CD4-positive, alpha-beta T cell (primary cell): Measurements from ENCODE around the gene FAAH2. TPM values are rescaled to one million over a fixed set of nuclear protein-coding genes. Genes with fewer than 3 reads are reported as not detected.
"Not testable (repeated sequence)": the region's sequence is repeated elsewhere in the genome, so short reads cannot be mapped to it uniquely, and the experiment has no call there.

ENCODE experiments used
- ATAC-seq: fragments of 200-7000 bp; cut with Tn5 transposase; one replicate; pipeline ENCODE4 v1.10.0; 2022; ENCODE audit warnings: mild to moderate bottlenecking; ENCODE audit not compliant: poor library complexity
- CTCF ChIA-PET: fragments of 350-600 bp; sonication (Branson Sonifier 250); formaldehyde crosslinking; loops from one replicate; lab custom pipeline; 2021; ENCODE audit warnings: antibody characterized with exemption, inconsistent platforms; lab: Charles Lee
- POLR2A ChIA-PET: fragments of 350-600 bp; sonication (Branson Sonifier 250); formaldehyde crosslinking; loops from one replicate; lab custom pipeline; 2021; ENCODE audit warnings: antibody characterized with exemption, inconsistent platforms; lab: Charles Lee
- DNase-seq, 14 experiments: peaks; one replicate each; pipeline ENCODE4 v3.0.0-alpha.2; 2013 to 2020; ENCODE audit warnings: mixed read lengths in 2 of 14
- H3K27ac ChIP-seq, 2 donors: one replicate each; pipeline versions ENCODE4 v1.5.1 to v1.7.0; 2013; ENCODE audit warnings: low read length in 2 of 2, low read depth in 1 of 2, mild to moderate bottlenecking in 1 of 2
- H3K27me3 ChIP-seq, 2 experiments: 1 replicate in 1 of 2; 2 replicates in 1 of 2; pipeline versions ENCODE4 v1.6.1 to v1.7.0; 2013; ENCODE audit warnings: low read length in 2 of 2, control low read depth in 1 of 2, mild to moderate bottlenecking in 1 of 2, moderate library complexity in 1 of 2; ENCODE audit not compliant: insufficient read depth in 2 of 2, control insufficient read depth in 1 of 2
- H3K36me3 ChIP-seq: one replicate; pipeline ENCODE4 v1.6.1; 2013; ENCODE audit warnings: low read length, control low read depth; ENCODE audit not compliant: insufficient read depth
- H3K4me1 ChIP-seq: one replicate; pipeline ENCODE4 v1.6.1; 2013; ENCODE audit warnings: low read length, control low read depth; ENCODE audit not compliant: insufficient read depth
- H3K4me3 ChIP-seq: one replicate; pipeline ENCODE4 v1.5.1; 2013; ENCODE audit warnings: mild to moderate bottlenecking, low read length, moderate library complexity
- H3K9me3 ChIP-seq, 2 experiments: 1 replicate in 1 of 2; 2 replicates in 1 of 2; pipeline versions ENCODE4 v1.6.1 to v1.7.0; 2013; ENCODE audit warnings: low read length in 2 of 2, mild to moderate bottlenecking in 2 of 2, control low read depth in 1 of 2, moderate library complexity in 1 of 2; ENCODE audit not compliant: control insufficient read depth in 1 of 2, insufficient read depth in 1 of 2
- H3K27ac Mint-ChIP-seq: one replicate; pipeline ENCODE4 v1.8.0; 2020; ENCODE audit warnings: mixed read lengths
- H3K27me3 Mint-ChIP-seq: one replicate; pipeline ENCODE4 v1.8.0; 2021; ENCODE audit warnings: mixed read lengths
- H3K36me3 Mint-ChIP-seq: one replicate; pipeline ENCODE4 v1.8.0; 2021; ENCODE audit warnings: low read depth, mixed read lengths
- H3K4me1 Mint-ChIP-seq: one replicate; pipeline ENCODE4 v1.8.0; 2021; ENCODE audit warnings: low read depth, mixed read lengths
- H3K4me3 Mint-ChIP-seq: one replicate; pipeline ENCODE4 v1.8.0; 2020; ENCODE audit warnings: mild to moderate bottlenecking, mixed read lengths
- H3K9me3 Mint-ChIP-seq: one replicate; pipeline ENCODE4 v1.8.0; 2020; ENCODE audit warnings: mixed read lengths
- CTCF ChIP-seq: fragments of 200-600 bp; IDR thresholded peaks from one replicate; pipeline ENCODE4 v1.8.0; 2022; ENCODE audit warnings: antibody characterized with exemption, mild to moderate bottlenecking
- intact Hi-C, 2 experiments: fragments of 100-400 bp; cut with DNase I in 1 of 2; cut with micrococcal nuclease in 1 of 2; formaldehyde crosslinking; loops; one replicate each; pipeline versions ENCODE4 v1.15.1 to v1.9.0; 2023 to 2025; cut with DNase I, micrococcal nuclease
- total RNA-seq, 174 experiments: library from RNA in 2 of 174; stranded (reverse) in 2 of 174; gene quantifications; one replicate each; pipeline ENCODE4 v1.2.3 and lab custom pipeline; 2021 to 2026

FAAH2 gene
- total RNA-seq, 2 experiments from 2014 or later, result 5.1 to 7.4 TPM

GRCh38 chrX:57380026-57380796 is 93.7 kb downstream of the FAAH2 start:
- H3K27me3 Mint-ChIP-seq, result no peaks in the 10 kb centered on the region
- Histone ChIP-seq H3K27ac (no peak overlapping the region), H3K36me3 (peaks cover 9% of the 10 kb centered on the region), H3K4me3 (no peak overlapping the region), H3K27me3 (no peaks in the 10 kb centered on the region), H3K9me3 (no peaks in the 10 kb centered on the region), H3K4me1 (no peaks in the 10 kb centered on the region)
- H3K4me1 Mint-ChIP-seq, result no peaks in the 10 kb centered on the region
- DNase-seq (no peak), ATAC-seq (no peak)
- POLR2A ChIA-PET, result no interaction called here
- H3K27ac Mint-ChIP-seq, result no peak overlapping the region
- H3K4me3 Mint-ChIP-seq, result no peak overlapping the region
- H3K9me3 Mint-ChIP-seq, result no peaks in the 10 kb centered on the region
- no peak for TF ChIP-seq CTCF
- intact Hi-C loops, result no loop called here
- H3K36me3 Mint-ChIP-seq, result peaks cover 63% of the 10 kb centered on the region
- CTCF ChIA-PET, result interaction anchor here (0.6 kb wide), 1 partner anchor 49 kb away, joined by 3 read pairs; no protein-coding TSS in a partner anchor

- DNase-seq, H3K9me3 ChIP-seq, H3K27me3 ChIP-seq, H3K27ac Mint-ChIP-seq, H3K27ac ChIP-seq, intact Hi-C loops, CTCF ChIA-PET, H3K36me3 ChIP-seq, H3K4me3 ChIP-seq, ATAC-seq, H3K4me3 Mint-ChIP-seq, POLR2A ChIA-PET, H3K27me3 Mint-ChIP-seq, H3K9me3 Mint-ChIP-seq, H3K4me1 ChIP-seq, H3K4me1 Mint-ChIP-seq: not testable (repeated sequence)
- H3K36me3 Mint-ChIP-seq, result peaks cover 74% of the 10 kb centered on the region
Measured at GRCh38 chrX:57394162-57394561, 107.7 kb downstream of the FAAH2 start.

- H3K4me1 Mint-ChIP-seq, H3K4me3 Mint-ChIP-seq, H3K27me3 Mint-ChIP-seq, H3K36me3 ChIP-seq, H3K27me3 ChIP-seq, ATAC-seq, H3K9me3 Mint-ChIP-seq, H3K4me1 ChIP-seq, intact Hi-C loops, H3K27ac Mint-ChIP-seq, CTCF ChIA-PET, H3K4me3 ChIP-seq, DNase-seq, H3K27ac ChIP-seq, POLR2A ChIA-PET: not testable (repeated sequence)
- peaks cover 8 to 12% of the 10 kb centered on the region in 2 experiments for H3K9me3 ChIP-seq
- peaks cover 45% of the 10 kb centered on the region for H3K36me3 Mint-ChIP-seq
Measured at GRCh38 chrX:57403191-57403590, 116.7 kb downstream of the FAAH2 start.

- H3K27me3 Mint-ChIP-seq, result no peaks in the 10 kb centered on the region
- no peaks in the 10 kb centered on the region for H3K27me3 ChIP-seq
- H3K9me3 Mint-ChIP-seq, result no peaks in the 10 kb centered on the region
- no peak overlapping the region for H3K27ac ChIP-seq
- H3K36me3 ChIP-seq, result no peaks in the 10 kb centered on the region
- no peak overlapping the region for H3K27ac Mint-ChIP-seq
- TF ChIP-seq CTCF, result no peak
- H3K4me1 Mint-ChIP-seq, result no peaks in the 10 kb centered on the region
- H3K4me3 Mint-ChIP-seq, result no peak overlapping the region
- CTCF ChIA-PET, result no interaction called here
- intact Hi-C loops, result no loop called here
- no peak for ATAC-seq
- peaks cover 8 to 12% of the 10 kb centered on the region in 2 experiments for H3K9me3 ChIP-seq
- POLR2A ChIA-PET, result no interaction called here
- DNase-seq, result no peak
- H3K4me3 ChIP-seq, result no peak overlapping the region
- H3K36me3 Mint-ChIP-seq, result peaks cover 34% of the 10 kb centered on the region
- no peaks in the 10 kb centered on the region for H3K4me1 ChIP-seq
Measured at GRCh38 chrX:57406149-57406548, 119.6 kb downstream of the FAAH2 start.
